Calu3 (cell line): ENCODE results near the gene PHOSPHO1. TPM values are rescaled to one million over a fixed set of nuclear protein-coding genes. Genes with fewer than 3 reads are reported as not detected.
A peak's percentile ranks its signal among the peaks of the same experiment; 100 is the strongest.

Experiments used
- BruUV-seq: library from RNA; stranded (reverse); fragments of 400-500 nt; replicated peaks from 2 replicates; lab custom pipeline; 2021; lab: Mats Ljungman, UMichigan
- CTCF ChIA-PET: fragments of 300-600 bp; sonication (Branson Sonifier 250); formaldehyde crosslinking; loops from one replicate; lab custom pipeline; 2022; ENCODE audit warnings: antibody characterized with exemption; lab: Charles Lee
- DNase-seq: peaks from one replicate; pipeline ENCODE4 v3.0.0; 2022
- H3K27ac Mint-ChIP-seq: one replicate; pipeline ENCODE4 v1.8.0; 2022; ENCODE audit warnings: mixed read lengths; ENCODE audit not compliant: unreplicated experiment
- H3K27me3 Mint-ChIP-seq: one replicate; pipeline ENCODE4 v1.8.0; 2022; ENCODE audit warnings: mixed read lengths; ENCODE audit not compliant: unreplicated experiment
- H3K36me3 Mint-ChIP-seq: one replicate; pipeline ENCODE4 v1.8.0; 2022; ENCODE audit warnings: mild to moderate bottlenecking, moderate library complexity, mixed read lengths; ENCODE audit not compliant: insufficient read depth, unreplicated experiment
- H3K4me1 Mint-ChIP-seq: one replicate; pipeline ENCODE4 v1.8.0; 2022; ENCODE audit warnings: mild to moderate bottlenecking, low read depth, mixed read lengths; ENCODE audit not compliant: unreplicated experiment
- H3K4me3 Mint-ChIP-seq: one replicate; pipeline ENCODE4 v1.8.0; 2022; ENCODE audit warnings: mild to moderate bottlenecking, low read depth, moderate library complexity, mixed read lengths; ENCODE audit not compliant: unreplicated experiment
- H3K9me3 Mint-ChIP-seq: one replicate; pipeline ENCODE4 v1.8.0; 2022; ENCODE audit warnings: low read depth, mixed read lengths; ENCODE audit not compliant: unreplicated experiment
- intact Hi-C: fragments of 100-400 bp; cut with micrococcal nuclease; formaldehyde crosslinking; loops from one replicate; pipeline ENCODE4 v1.10.0; 2022; ENCODE audit not compliant: unreplicated experiment
- total RNA-seq: library from RNA; stranded (reverse); gene quantifications from 2 replicates; pipeline ENCODE4 v1.2.3, GENCODE V29; 2022
- TF ChIP-seq, protein P1 (sequence below): fragments of 200-600 bp; IDR thresholded peaks from one replicate; pipeline ENCODE4 v1.8.0; 2022; ENCODE audit warnings: antibody characterized with exemption; ENCODE audit not compliant: unreplicated experiment

PHOSPHO1 gene
- total RNA-seq, 1 experiment from 2014 or later, result not detected

DNA sequence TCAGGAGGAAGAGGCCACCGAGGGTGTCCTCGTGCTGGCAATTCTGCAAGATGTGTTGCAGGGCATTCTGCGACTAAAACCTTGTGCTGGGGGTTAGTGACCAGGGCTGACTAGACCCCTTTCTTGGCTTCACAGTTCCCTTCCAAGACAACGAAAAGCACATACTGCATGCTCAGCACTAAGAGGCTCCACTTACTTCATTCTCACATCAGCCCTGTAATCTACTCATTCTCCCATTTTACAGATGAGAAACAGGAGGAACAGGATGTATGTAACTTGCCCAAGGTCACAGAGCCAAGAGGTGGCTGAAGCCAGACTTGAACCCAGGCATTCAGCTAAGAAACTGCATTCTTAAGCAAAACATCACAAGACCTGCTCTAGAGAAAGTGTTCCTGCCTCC lies 5.3 kb upstream of the PHOSPHO1 start:
- BruUV-seq, result no TSS peak
- H3K27me3 Mint-ChIP-seq, result peaks cover 34% of the 10 kb centered on the region
- CTCF ChIA-PET, result no interaction called here
- H3K9me3 Mint-ChIP-seq, result no peaks in the 10 kb centered on the region
- no peak for DNase-seq
- TF ChIP-seq, protein P1, sequence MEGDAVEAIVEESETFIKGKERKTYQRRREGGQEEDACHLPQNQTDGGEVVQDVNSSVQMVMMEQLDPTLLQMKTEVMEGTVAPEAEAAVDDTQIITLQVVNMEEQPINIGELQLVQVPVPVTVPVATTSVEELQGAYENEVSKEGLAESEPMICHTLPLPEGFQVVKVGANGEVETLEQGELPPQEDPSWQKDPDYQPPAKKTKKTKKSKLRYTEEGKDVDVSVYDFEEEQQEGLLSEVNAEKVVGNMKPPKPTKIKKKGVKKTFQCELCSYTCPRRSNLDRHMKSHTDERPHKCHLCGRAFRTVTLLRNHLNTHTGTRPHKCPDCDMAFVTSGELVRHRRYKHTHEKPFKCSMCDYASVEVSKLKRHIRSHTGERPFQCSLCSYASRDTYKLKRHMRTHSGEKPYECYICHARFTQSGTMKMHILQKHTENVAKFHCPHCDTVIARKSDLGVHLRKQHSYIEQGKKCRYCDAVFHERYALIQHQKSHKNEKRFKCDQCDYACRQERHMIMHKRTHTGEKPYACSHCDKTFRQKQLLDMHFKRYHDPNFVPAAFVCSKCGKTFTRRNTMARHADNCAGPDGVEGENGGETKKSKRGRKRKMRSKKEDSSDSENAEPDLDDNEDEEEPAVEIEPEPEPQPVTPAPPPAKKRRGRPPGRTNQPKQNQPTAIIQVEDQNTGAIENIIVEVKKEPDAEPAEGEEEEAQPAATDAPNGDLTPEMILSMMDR, result no peak
- H3K4me1 Mint-ChIP-seq, result no peaks in the 10 kb centered on the region
- intact Hi-C loops, result no loop called here
- H3K4me3 Mint-ChIP-seq, result no peak overlapping the region
- H3K36me3 Mint-ChIP-seq, result peaks cover 5% of the 10 kb centered on the region
- H3K27ac Mint-ChIP-seq, result no peak overlapping the region

- H3K4me3 Mint-ChIP-seq, result no peak overlapping the region
- TF ChIP-seq, protein P1, result no peak
- peaks cover 18% of the 10 kb centered on the region for H3K36me3 Mint-ChIP-seq
- intact Hi-C loops, result loop anchor here (1.0 kb wide), 1 partner anchor 15 kb away; no protein-coding TSS in a partner anchor
- H3K27me3 Mint-ChIP-seq, result peaks cover 47% of the 10 kb centered on the region
- H3K9me3 Mint-ChIP-seq, result no peaks in the 10 kb centered on the region
- no TSS peak for BruUV-seq
- DNase-seq, result no peak
- H3K27ac Mint-ChIP-seq, result no peak overlapping the region
- CTCF ChIA-PET, result interaction anchor here (0.6 kb wide), 1 partner anchor 25 kb away, joined by 9 read pairs; no protein-coding TSS in a partner anchor
- H3K4me1 Mint-ChIP-seq, result no peaks in the 10 kb centered on the region
Measured at GRCh38 chr17:49234509-49235080, 4.0 kb upstream of the PHOSPHO1 start.

- Mint-ChIP-seq H3K4me3 (peak overlapping the region; percentile 73), H3K27me3 (peaks cover 70% of the 10 kb centered on the region), H3K9me3 (no peaks in the 10 kb centered on the region), H3K27ac (no peak overlapping the region), H3K4me1 (no peaks in the 10 kb centered on the region), H3K36me3 (peaks cover 19% of the 10 kb centered on the region)
- TF ChIP-seq, protein P1, result no peak
- intact Hi-C loops, result no loop called here
- CTCF ChIA-PET, result no interaction called here
- no peak for DNase-seq
- BruUV-seq, result no TSS peak
Measured at GRCh38 chr17:49231563-49231894, 942 bp upstream of the PHOSPHO1 start.

DNA sequence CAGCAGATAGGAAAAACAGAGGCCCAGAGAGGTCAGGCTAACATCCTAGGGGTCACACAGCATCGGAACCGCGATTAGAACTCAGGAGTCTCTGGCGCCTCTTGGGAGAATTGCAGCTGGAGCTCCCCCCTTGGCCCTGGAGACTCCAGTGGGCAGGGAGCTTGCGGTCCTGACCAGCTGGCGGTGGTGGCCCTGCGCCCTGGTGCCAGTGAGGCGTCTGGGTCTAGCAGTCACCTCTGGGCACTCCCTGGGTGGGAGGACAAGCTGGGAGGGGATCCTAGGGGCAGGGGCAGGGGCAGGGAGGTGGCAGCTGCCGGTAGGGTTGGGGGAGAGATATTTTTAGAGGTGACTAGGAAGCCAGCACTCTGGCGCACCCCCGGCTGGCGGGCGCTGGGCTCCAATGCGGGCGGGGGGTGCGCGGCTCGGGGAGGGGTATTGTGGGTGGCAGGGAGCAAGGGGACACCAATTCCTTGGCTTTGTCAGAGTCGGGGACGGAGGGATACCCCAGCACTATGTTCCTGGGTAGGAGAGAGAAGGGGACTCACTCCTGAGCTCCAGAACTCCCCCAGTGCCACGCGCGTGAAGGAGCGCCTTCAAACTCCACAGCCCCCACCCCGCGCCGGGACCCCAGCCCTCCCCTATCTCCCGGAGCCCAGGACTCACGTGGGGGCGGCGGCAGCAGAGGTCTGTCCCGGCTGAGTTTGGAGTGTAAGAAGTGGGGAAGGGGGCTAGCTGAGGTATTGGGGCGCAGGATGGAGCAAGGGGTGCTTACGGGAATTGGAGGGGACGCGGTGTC lies 584 bp downstream of the PHOSPHO1 start:
- Mint-ChIP-seq H3K4me1 (no peaks in the 10 kb centered on the region), H3K36me3 (peaks cover 19% of the 10 kb centered on the region), H3K4me3 (peak overlapping the region; percentile 73), H3K27me3 (peaks cover 71% of the 10 kb centered on the region), H3K27ac (no peak overlapping the region), H3K9me3 (no peaks in the 10 kb centered on the region)
- no TSS peak for BruUV-seq
- intact Hi-C loops, result loop anchor here (5.0 to 10.0 kb wide), 2 partner anchors 38 to 195 kb away; no protein-coding TSS in a partner anchor
- no peak for DNase-seq
- TF ChIP-seq, protein P1, result no peak
- CTCF ChIA-PET, result interaction anchor here (0.5 kb wide), 1 partner anchor 255 kb away, joined by 4 read pairs; no protein-coding TSS in a partner anchor
